D341Med (cell line): ENCODE measurements around the gene OLIG2.

Experiments
- DNase-seq: peaks from one replicate; pipeline ENCODE4 v3.0.0; 2012; ENCODE audit warnings: low spot score

Gene OLIG2

GRCh38 chr21:33025489-33026442 is at the start of gene OLIG2:
Gene OLIG2 (plus strand): TSS chr21:33025935. CDS start chr21:33026863, 928 bp downstream.
- DNase-seq, result peak; percentile 88

DNA sequence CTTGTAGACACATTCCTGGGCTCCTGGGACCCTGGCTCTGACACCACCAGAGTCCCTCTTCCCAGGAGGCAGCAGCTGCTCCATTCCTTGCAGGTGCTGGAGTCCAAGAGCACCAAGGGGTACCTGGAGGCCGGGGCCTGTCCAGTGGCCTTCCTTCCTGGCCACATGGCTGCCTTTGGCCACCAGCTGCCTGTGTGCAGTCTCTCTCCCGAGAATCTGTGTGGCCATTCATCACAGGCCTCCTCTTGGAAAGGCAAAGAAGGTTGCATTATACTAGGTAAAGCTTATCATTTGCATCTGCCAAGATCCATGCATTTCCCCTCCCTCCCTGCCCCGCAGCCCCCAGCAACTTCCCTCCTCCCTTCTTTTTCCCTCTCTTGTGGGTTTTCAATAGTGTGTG is 48.9 kb upstream of the OLIG2 start:
- no peak for DNase-seq

- DNase-seq, result no peak
Observed at GRCh38 chr21:32977216-32977615, 48.5 kb upstream of the OLIG2 start.

- DNase-seq, result no peak
Observed at GRCh38 chr21:32978331-32979270, 47.1 kb upstream of the OLIG2 start.

DNA sequence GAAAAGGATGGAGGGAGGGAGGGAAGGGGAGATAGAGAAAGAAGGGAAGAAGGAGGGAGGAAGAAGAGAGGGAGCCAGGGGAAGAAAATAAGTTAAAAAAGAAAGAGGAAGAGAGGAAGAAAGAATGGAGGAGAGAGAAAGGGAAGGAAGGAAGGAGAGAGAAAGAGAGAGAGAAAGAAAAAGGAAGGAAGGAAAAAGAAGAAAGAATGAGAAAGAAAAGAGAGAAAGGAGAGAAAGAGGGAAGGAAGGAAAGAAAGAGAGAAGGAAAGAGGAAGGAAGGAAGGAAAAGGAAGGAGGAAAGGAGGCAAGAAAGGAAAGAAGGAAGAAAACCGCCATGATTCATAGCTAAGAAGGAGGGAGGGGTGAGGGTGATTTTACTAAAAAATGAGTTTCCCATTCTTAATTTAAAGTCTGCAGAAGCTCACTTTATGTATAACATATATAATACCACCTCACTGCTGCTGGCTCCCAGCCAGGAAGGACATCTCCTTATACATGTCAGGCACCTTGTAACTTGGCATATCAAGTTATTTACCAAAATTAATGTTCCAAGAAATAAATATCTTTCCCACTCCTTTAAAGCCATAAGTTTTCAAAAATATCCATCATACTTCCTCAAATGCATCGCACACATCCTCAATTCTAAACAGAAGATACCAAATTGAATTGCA is 46.0 kb upstream of the OLIG2 start:
- DNase-seq, result no peak

GRCh38 chr21:32981096-32981495 is 44.6 kb upstream of the OLIG2 start:
- DNase-seq, result no peak

GRCh38 chr21:32990666-32991065 is 35.1 kb upstream of the OLIG2 start:
- no peak for DNase-seq

DNA sequence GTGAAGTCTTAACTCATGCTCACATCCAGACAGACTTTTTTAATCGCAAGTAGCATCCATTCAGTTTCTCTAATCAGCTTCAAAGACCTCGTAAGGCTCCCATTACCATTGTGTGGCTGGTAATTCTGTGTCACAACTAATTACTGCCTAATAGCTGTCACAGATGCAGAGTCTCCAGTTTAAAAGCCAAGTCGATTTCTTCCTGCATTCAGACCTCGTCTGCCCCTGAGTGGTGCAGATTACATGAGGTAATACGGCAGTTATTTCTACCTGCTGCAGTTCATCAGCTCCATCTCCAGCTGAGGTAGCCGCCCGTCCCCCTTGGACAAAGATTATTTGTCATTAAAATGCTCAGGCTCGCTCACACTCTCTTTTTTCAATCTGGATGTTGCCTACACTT is 34.4 kb upstream of the OLIG2 start:
- no peak for DNase-seq

DNA sequence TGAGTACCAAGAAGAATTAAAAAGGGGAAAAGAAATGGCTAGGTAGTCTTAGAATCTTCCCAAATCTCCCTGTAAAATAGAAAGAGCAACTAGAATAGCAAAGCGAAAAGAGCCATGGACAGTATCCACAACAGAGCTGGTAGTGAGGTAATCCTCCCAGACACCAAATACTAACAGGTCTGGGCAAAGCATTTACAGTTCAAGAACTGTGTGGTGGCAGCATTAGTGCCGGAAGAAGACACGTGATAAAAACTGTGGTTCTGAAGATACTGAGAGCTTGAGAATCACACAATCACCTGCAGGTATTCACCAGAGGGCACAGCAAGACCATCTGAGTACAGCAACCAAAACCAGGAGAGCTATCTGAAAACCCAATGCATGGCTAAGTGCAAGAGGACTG is 31.8 kb upstream of the OLIG2 start:
- no peak for DNase-seq

GRCh38 chr21:32994305-32994704 is 31.4 kb upstream of the OLIG2 start:
- DNase-seq, result no peak

GRCh38 chr21:33007747-33008146 is 18.0 kb upstream of the OLIG2 start:
- no peak for DNase-seq

GRCh38 chr21:33008333-33009051 is 17.2 kb upstream of the OLIG2 start:
- DNase-seq, result no peak

DNA sequence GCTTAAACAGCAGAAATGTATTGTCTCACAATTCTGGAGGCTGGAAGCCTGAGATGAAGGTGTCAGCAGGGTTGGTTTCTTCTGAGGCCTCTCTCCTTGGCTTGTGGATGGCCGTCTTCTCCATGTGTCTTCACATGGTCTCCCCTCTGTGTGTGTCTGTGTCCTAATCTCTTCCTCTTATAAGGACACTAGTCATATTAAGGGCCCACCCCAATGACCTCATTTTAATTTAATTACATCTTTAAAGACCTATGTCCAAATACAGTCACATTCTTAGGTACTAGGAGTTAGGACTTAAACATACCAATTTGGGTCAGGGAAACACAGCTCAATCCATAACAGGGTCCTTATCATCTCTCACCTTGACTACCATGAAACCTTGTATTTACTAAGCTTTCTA is 14.8 kb upstream of the OLIG2 start:
- no peak for DNase-seq

- no peak for DNase-seq
Observed at GRCh38 chr21:33011462-33011861, 14.3 kb upstream of the OLIG2 start.

DNA sequence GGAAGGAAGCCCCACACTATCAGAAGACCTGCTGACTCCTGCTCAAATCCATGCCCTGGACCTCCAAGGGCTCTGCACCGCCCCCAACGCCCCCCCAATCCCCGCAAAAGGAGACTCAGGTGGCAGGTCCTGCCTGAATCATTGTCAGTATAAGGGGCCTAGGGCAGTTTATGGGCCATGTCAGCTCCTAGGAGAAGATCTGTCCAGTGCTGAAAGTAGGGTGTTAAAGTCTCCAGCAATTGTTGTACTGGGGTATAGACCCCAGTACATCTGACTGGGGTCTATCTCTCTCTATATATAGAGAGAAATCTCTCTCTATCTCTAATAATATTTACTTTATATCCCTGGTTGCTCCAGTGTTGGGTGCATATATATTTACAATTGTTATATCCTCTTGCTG is 12.1 kb upstream of the OLIG2 start:
- no peak for DNase-seq

GRCh38 chr21:33014331-33014730 is 11.4 kb upstream of the OLIG2 start:
- DNase-seq, result no peak

DNA sequence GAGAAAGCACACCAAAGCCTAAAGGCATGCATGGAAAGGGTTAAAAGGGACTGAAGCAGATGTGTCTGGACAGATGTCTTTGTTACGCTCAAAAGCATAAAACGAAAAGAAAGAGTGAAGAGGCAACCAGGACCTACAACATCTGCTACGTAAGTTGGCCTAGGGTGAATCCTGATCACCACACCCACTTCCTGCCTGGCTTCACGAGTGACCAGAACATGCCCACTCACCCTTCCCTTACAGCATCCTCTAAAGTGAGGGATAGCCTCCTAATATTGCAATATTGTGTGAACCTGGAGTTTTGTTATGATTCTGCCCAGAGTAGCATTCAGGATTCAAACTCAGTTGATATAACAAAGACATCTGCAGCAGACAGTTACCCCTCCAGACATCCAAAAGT is 10.6 kb upstream of the OLIG2 start:
- no peak for DNase-seq

GRCh38 chr21:33015756-33016155 is 10.0 kb upstream of the OLIG2 start:
- DNase-seq, result no peak

DNA sequence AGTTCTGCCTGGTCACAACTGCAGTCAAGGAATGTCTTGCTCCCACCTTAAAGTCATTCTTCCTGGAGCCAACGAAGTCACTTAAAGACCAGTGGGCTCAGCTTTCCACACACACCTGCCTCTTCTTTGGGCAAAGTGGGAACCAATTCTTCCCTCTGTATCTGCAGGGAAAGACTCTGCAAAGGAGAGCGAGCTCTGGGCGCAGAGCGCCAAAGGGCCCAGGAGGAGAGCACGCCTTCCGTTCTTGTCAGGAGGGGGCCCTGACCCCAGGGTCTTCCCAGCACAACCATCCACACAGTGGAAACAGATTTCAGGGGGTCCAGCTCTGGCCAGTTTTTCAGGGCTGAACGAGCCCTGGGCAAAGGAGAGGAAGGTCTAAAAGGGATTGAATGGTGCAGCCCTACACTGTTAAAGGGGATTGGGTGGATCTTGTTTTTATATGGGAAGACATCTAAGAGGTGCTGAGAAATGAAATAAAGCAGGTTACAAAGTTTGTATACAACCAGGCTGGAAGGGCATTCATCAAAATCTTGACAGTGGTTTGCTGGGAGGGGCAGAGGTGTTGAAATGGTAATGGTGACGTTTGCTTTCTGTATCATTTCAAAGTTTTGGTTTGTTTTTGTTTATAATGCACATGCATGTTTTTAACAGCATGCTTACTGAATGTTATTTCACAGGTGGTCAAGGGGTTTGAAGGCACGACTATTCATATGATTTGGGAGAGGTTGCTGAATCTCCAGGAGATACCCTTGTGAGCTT is 6.8 kb upstream of the OLIG2 start:
- no peak for DNase-seq

DNA sequence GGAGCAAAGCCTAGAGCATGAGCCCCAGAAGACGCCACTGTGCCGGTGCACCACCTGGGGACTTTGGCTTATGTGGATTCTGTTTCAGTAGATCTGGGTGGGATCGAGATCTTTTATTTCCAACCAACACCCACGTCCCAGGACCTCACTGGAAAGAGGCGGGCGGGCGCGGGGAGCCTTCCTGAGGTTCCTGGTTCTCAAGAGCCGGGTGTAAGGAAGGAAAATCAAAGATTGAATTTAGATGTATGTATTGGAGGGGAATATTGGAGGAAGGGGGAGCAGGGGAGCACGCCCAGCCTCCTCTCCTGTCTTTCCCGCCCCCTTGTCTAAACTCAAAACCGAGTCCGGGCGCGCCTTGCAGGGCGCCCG is 6.2 kb upstream of the OLIG2 start:
- DNase-seq, result no peak
